ENCODE data around the gene FRMD1. TPM values are rescaled to one million over a fixed set of nuclear protein-coding genes. Genes with fewer than 3 reads are reported as not detected.

Gene FRMD1
- total and polyA plus RNA-seq, 2 donors (not counting 3 experiments of a cell fraction or from before 2014, with no cell fraction given), result not detected

GRCh38 chr6:168044521-168045130 is 34.4 kb downstream of the FRMD1 start:
- ChIA-PET POLR2A (no interaction called here), CTCF (no interaction called here)
- H2AFZ ChIP-seq (ENCODE audit: low read depth, low read length), result no peak overlapping the region
- no TSS peak for BruUV-seq (replicated peaks)
- dilution Hi-C loops (cut with MboI; ENCODE audit: extremely low pct_ligation_motif_present, low sequenced_read_pairs) (no loop called here), intact Hi-C loops (cut with micrococcal nuclease) (no loop called here)
- H3K4me3 ChIP-seq (replicated peaks in 1 of 3; ENCODE audit: insufficient read depth in 1 of 3, low read depth in 1 of 3, low read length in 3 of 3), result no peak overlapping the region
- DNase-seq (ENCODE audit: low read depth, low spot score), result no peak
- no peak overlapping the region for H3K9ac ChIP-seq (replicated peaks; ENCODE audit: extremely low read depth, insufficient read depth, low read length)
- no peaks in the 10 kb centered on the region for H3K9me1 ChIP-seq (replicated peaks; ENCODE audit: control insufficient read depth, extremely low read depth, insufficient read depth, low read length)
- H3K4me2 ChIP-seq (ENCODE audit: insufficient read depth, low read length), result no peak overlapping the region
- no peaks in the 10 kb centered on the region for H3K4me1 ChIP-seq (ENCODE audit: control insufficient read depth, extremely low read depth, insufficient read depth, low read length)
- no peaks in the 10 kb centered on the region for H3K36me3 ChIP-seq (ENCODE audit: control insufficient read depth in 2 of 2, extremely low read depth in 1 of 2, insufficient read depth in 2 of 2, low read length in 2 of 2)
- no peaks in the 10 kb centered on the region for H3K9me3 ChIP-seq (replicated peaks; ENCODE audit: control insufficient read depth, insufficient read depth, low read length)
- H3K79me2 ChIP-seq (ENCODE audit: control insufficient read depth, insufficient read depth, low read length), result no peaks in the 10 kb centered on the region
- no peaks in the 10 kb centered on the region for H4K20me1 ChIP-seq (replicated peaks; ENCODE audit: control insufficient read depth, extremely low read depth, insufficient read depth, low read length)
- FAIRE-seq, result no peak
- H3K27me3 ChIP-seq (ENCODE audit: control insufficient read depth in 2 of 2, insufficient read depth in 2 of 2, low read length in 2 of 2), result no peaks in the 10 kb centered on the region
- no peak overlapping the region for H3K27ac ChIP-seq (ENCODE audit: insufficient read depth, low read depth, low read length)
- TF ChIP-seq MAX (IDR thresholded peaks at IDR 0.05; ENCODE audit: insufficient read depth, insufficient read length) (no peak), CTCF (IDR thresholded peaks at IDR 0.05; ENCODE audit: extremely low read depth in 1 of 2, insufficient read depth in 1 of 2, low read depth in 1 of 2, low read length in 2 of 2) (no peak), POLR2A (IDR thresholded peaks at IDR 0.05; ENCODE audit: low read depth, low read length) (no peak), EZH2 (IDR thresholded peaks at IDR 0.05; ENCODE audit: borderline replicate concordance, low read depth, low read length, severe bottlenecking) (no peak), MYC (IDR thresholded peaks at IDR 0.05; ENCODE audit: low read depth, low read length) (no peak), POLR2AphosphoS5 (IDR thresholded peaks at IDR 0.05; ENCODE audit: insufficient read depth, low read depth, low read length) (no peak), GATA2 (IDR thresholded peaks at IDR 0.05; ENCODE audit: insufficient read depth, insufficient read length, low read depth, low read length) (no peak), JUN (IDR thresholded peaks at IDR 0.05; ENCODE audit: borderline replicate concordance, insufficient read depth, insufficient read length, low read depth) (no peak), FOS (IDR thresholded peaks at IDR 0.05; ENCODE audit: borderline replicate concordance, insufficient read depth, low read length) (no peak)
